ENCODE measurements around the gene MYOG. TPM values are rescaled to one million over a fixed set of nuclear protein-coding genes. Genes with fewer than 3 reads are reported as not detected.

The MYOG gene
- total RNA-seq, 1 donor from 2014 or later, result not detected

GRCh38 chr1:203058676-203058935, 27.2 kb downstream of the MYOG start:
- H3K27me3 Mint-ChIP-seq, result peaks cover 11% of the 10 kb centered on the region
- ChIA-PET POLR2A (no interaction called here), CTCF (no interaction called here)
- no peaks in the 10 kb centered on the region for H3K4me1 Mint-ChIP-seq
- intact Hi-C loops (cut with micrococcal nuclease), result no loop called here
- TF ChIP-seq CTCF (IDR thresholded peaks at IDR 0.05), result no peak
- no peak for DNase-seq
- no peak overlapping the region for H3K4me3 Mint-ChIP-seq
- no peaks in the 10 kb centered on the region for H3K36me3 Mint-ChIP-seq (ENCODE audit: low read depth)
- H3K9me3 Mint-ChIP-seq, result no peaks in the 10 kb centered on the region
- no peak overlapping the region for H3K27ac Mint-ChIP-seq
- ATAC-seq (ENCODE audit: low read depth), result no peak

GRCh38 chr1:203057911-203058675, 27.7 kb downstream of the MYOG start:
- Mint-ChIP-seq H3K27ac (no peak overlapping the region), H3K27me3 (peaks cover 11% of the 10 kb centered on the region), H3K4me3 (no peak overlapping the region), H3K9me3 (no peaks in the 10 kb centered on the region), H3K36me3 (ENCODE audit: low read depth) (no peaks in the 10 kb centered on the region), H3K4me1 (no peaks in the 10 kb centered on the region)
- ChIA-PET CTCF (no interaction called here), POLR2A (no interaction called here)
- ATAC-seq (ENCODE audit: low read depth) (no peak), DNase-seq (no peak)
- intact Hi-C loops (cut with micrococcal nuclease), result no loop called here
- TF ChIP-seq CTCF (IDR thresholded peaks at IDR 0.05), result no peak

GRCh38 chr1:203056516-203056915, 29.3 kb downstream of the MYOG start:
- Mint-ChIP-seq H3K4me3 (no peak overlapping the region), H3K4me1 (no peaks in the 10 kb centered on the region), H3K27me3 (peaks cover 20% of the 10 kb centered on the region), H3K36me3 (ENCODE audit: low read depth) (no peaks in the 10 kb centered on the region), H3K9me3 (no peaks in the 10 kb centered on the region), H3K27ac (no peak overlapping the region)
- intact Hi-C loops (cut with micrococcal nuclease), result no loop called here
- POLR2A ChIA-PET, result no interaction called here
- CTCF ChIA-PET, result no interaction called here
- ATAC-seq (ENCODE audit: low read depth) (no peak), DNase-seq (no peak)
- no peak for TF ChIP-seq CTCF (IDR thresholded peaks at IDR 0.05)

- Mint-ChIP-seq H3K4me3 (no peak overlapping the region), H3K27ac (no peak overlapping the region), H3K36me3 (ENCODE audit: low read depth) (no peaks in the 10 kb centered on the region), H3K9me3 (no peaks in the 10 kb centered on the region), H3K4me1 (no peaks in the 10 kb centered on the region), H3K27me3 (peaks cover 25% of the 10 kb centered on the region)
- no peak for TF ChIP-seq CTCF (IDR thresholded peaks at IDR 0.05)
- ChIA-PET POLR2A (no interaction called here), CTCF (interaction anchor here (2.1 kb wide), 1 partner anchor 17 kb away, joined by 4 read pairs; no protein-coding TSS in a partner anchor)
- DNase-seq (no peak), ATAC-seq (ENCODE audit: low read depth) (no peak)
- intact Hi-C loops (cut with micrococcal nuclease), result no loop called here
Measured at GRCh38 chr1:203056012-203056411, 29.8 kb downstream of the MYOG start.

- POLR2A ChIA-PET, result no interaction called here
- Mint-ChIP-seq H3K27ac (no peak overlapping the region), H3K27me3 (peaks cover 27% of the 10 kb centered on the region), H3K9me3 (no peaks in the 10 kb centered on the region), H3K4me1 (no peaks in the 10 kb centered on the region), H3K36me3 (ENCODE audit: low read depth) (no peaks in the 10 kb centered on the region), H3K4me3 (no peak overlapping the region)
- CTCF ChIA-PET, result interaction anchor here (2.1 kb wide), 1 partner anchor 16 kb away, joined by 4 read pairs; no protein-coding TSS in a partner anchor
- no peak for ATAC-seq (ENCODE audit: low read depth)
- no peak for TF ChIP-seq CTCF (IDR thresholded peaks at IDR 0.05)
- no peak for DNase-seq
- intact Hi-C loops (cut with micrococcal nuclease), result no loop called here
Measured at GRCh38 chr1:203055161-203055799, 30.5 kb downstream of the MYOG start.

Data from activated B cell treated with CpG ODN at 0.5 μM for 24 hours (primary cell).